ENCODE results near the gene ARID5B.

- TF ChIP-seq CTCF (tag by site-specific recombination; IDR thresholded peaks at IDR 0.05) (no peak), ZBTB1 (tag by site-specific recombination; IDR thresholded peaks at IDR 0.05) (no peak), ZNF747 (tag by site-specific recombination; IDR thresholded peaks at IDR 0.05) (no peak), ZNF785 (tag by site-specific recombination; IDR thresholded peaks at IDR 0.05) (no peak), ZNF335 (tag by site-specific recombination; conservative IDR thresholded peaks at IDR 0.05) (no peak), GFI1B (tag by site-specific recombination; IDR thresholded peaks at IDR 0.05) (no peak), PRDM1 (tag by site-specific recombination; IDR thresholded peaks at IDR 0.05) (no peak), ZNF138 (tag by site-specific recombination; IDR thresholded peaks at IDR 0.05; ENCODE audit: borderline replicate concordance) (no peak), ZNF449 (tag by site-specific recombination; IDR thresholded peaks at IDR 0.05) (no peak)
- TF ChIP-seq, protein P1, sequence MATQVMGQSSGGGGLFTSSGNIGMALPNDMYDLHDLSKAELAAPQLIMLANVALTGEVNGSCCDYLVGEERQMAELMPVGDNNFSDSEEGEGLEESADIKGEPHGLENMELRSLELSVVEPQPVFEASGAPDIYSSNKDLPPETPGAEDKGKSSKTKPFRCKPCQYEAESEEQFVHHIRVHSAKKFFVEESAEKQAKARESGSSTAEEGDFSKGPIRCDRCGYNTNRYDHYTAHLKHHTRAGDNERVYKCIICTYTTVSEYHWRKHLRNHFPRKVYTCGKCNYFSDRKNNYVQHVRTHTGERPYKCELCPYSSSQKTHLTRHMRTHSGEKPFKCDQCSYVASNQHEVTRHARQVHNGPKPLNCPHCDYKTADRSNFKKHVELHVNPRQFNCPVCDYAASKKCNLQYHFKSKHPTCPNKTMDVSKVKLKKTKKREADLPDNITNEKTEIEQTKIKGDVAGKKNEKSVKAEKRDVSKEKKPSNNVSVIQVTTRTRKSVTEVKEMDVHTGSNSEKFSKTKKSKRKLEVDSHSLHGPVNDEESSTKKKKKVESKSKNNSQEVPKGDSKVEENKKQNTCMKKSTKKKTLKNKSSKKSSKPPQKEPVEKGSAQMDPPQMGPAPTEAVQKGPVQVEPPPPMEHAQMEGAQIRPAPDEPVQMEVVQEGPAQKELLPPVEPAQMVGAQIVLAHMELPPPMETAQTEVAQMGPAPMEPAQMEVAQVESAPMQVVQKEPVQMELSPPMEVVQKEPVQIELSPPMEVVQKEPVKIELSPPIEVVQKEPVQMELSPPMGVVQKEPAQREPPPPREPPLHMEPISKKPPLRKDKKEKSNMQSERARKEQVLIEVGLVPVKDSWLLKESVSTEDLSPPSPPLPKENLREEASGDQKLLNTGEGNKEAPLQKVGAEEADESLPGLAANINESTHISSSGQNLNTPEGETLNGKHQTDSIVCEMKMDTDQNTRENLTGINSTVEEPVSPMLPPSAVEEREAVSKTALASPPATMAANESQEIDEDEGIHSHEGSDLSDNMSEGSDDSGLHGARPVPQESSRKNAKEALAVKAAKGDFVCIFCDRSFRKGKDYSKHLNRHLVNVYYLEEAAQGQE (tag by site-specific recombination; IDR thresholded peaks at IDR 0.05), result no peak
Measured at GRCh38 chr10:61984803-61985418, 83.4 kb downstream of the ARID5B start.

Measured in HEK293 (cell line).